Lower lobe of right lung (tissue), 2 donors: ENCODE results near the gene DEAF1. TPM values are rescaled to one million over a fixed set of nuclear protein-coding genes. Genes with fewer than 3 reads are reported as not detected.

Experiments used
- ATAC-seq, 2 donors: fragments of 200-7000 bp; cut with Tn5 transposase; one replicate each; pipeline ENCODE4 v1.9.1; 2020 to 2022; ENCODE audit warnings: mild to moderate bottlenecking in 2 of 2, moderate library complexity in 2 of 2
- DNase-seq: peaks from one replicate; pipeline ENCODE4 v3.0.0-alpha.2; 2020
- H3K27ac ChIP-seq: fragments of 200-600 bp; one replicate; pipeline ENCODE4 v1.8.0; 2022
- H3K27me3 ChIP-seq: fragments of 200-600 bp; one replicate; pipeline ENCODE4 v1.8.0; 2022; ENCODE audit warnings: low read depth
- H3K36me3 ChIP-seq: fragments of 200-600 bp; one replicate; pipeline ENCODE4 v1.8.0; 2022; ENCODE audit warnings: mild to moderate bottlenecking
- H3K4me1 ChIP-seq: fragments of 200-600 bp; one replicate; pipeline ENCODE4 v1.8.0; 2022
- H3K4me3 ChIP-seq: fragments of 200-600 bp; one replicate; pipeline ENCODE4 v1.8.0; 2022; ENCODE audit warnings: mild to moderate bottlenecking
- H3K9me3 ChIP-seq: fragments of 200-600 bp; one replicate; pipeline ENCODE4 v1.8.0; 2022
- CTCF ChIP-seq: fragments of 200-600 bp; IDR thresholded peaks from one replicate; pipeline ENCODE4 v1.8.0; 2022; ENCODE audit warnings: antibody characterized with exemption, mild to moderate bottlenecking
- intact Hi-C: fragments of 100-400 bp; cut with DNase I; formaldehyde crosslinking; loops from one replicate; pipeline ENCODE4 v1.11.0; 2022
- total RNA-seq: library from RNA; stranded (reverse); fragmentation: NEBNext Ultra II Directional; extraction: Animal tissue kit (Norgen Biotek cat#: 25700); gene quantifications from one replicate; pipeline ENCODE4 v1.2.1, GENCODE V29; 2021
- donor health status: DM: no; HTN: yes; CAD: no; lungs with severe emphysema.

The DEAF1 gene
- total RNA-seq, 1 donor from 2014 or later: 32.0 TPM

DNA sequence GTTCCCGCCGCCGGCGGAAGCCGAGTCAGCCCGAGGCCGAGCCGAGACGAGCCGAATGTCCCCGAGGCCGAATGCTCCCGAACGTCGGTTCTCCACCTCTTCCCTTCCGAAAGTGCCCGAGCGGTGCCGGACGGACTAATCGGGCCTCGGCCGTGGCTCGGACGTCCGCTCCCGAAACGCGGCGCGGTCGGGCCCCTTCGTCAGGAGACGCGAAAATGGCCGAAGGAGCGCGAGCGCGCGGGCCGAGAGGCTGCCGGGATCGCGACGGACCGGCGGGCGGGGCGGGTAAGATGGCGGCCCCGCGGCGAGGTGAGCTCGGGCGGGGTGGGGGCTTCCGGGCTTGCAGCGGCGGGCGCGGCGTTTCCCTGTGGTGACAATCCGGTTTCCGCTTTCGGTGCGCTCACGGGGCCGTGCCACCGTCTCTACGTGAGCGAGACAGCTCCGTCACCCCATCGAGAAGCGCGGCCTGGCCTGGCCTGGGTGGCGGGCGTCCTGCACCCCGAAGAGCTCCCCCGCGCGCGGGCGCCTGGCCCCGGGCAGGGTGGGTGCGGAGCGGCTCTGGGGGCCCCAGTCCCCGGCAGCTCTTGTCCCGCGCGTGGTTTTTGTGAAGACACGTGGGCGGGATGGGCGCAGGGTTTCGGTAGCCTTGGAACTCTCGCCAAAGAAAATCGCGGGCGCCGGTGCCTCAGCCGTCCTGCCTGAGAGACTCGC lies 671 bp upstream of the DEAF1 start, which contains the start of gene TMEM80:
Gene TMEM80 (plus strand): TSS at position 279 of the 711 bp plus-strand sequence. CDS start 12 bp downstream, at position 291.
- TF ChIP-seq CTCF: no peak
- no peaks in the 10 kb centered on the region for H3K27me3 ChIP-seq
- peaks cover 38% of the 10 kb centered on the region for H3K4me1 ChIP-seq
- no peaks in the 10 kb centered on the region for H3K9me3 ChIP-seq
- H3K36me3 ChIP-seq: peaks cover 16% of the 10 kb centered on the region
- ATAC-seq: peak; percentile 93 to 94
- intact Hi-C loops: no loop called here
- peak within 1 kb of the TSS; percentile 100 for H3K27ac ChIP-seq
- peak; percentile 99 for DNase-seq
- peak within 1 kb of the TSS; percentile 81 for H3K4me3 ChIP-seq

DNA sequence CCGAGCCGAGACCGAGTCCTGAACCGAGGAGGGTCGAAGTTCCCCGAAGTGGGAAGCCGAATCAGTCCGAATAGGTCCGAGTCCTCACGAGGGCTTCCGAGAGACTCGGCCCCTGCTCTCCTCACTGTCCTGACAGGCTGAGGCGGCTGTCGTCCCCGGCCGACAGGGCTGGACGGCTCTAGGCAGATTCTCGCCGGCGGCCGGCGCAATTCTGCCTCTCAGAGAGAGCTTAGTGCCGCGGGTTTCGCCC lies 191 bp upstream of the DEAF1 start:
- peaks cover 16% of the 10 kb centered on the region for H3K36me3 ChIP-seq
- H3K9me3 ChIP-seq: no peaks in the 10 kb centered on the region
- H3K27me3 ChIP-seq: no peaks in the 10 kb centered on the region
- intact Hi-C loops: no loop called here
- H3K4me3 ChIP-seq: peak overlapping the region; percentile 81
- H3K4me1 ChIP-seq: peaks cover 38% of the 10 kb centered on the region
- DNase-seq (no peak), ATAC-seq (no peak)
- no peak for TF ChIP-seq CTCF
- peak overlapping the region; percentile 100 for H3K27ac ChIP-seq

- ATAC-seq: no peak
- peaks cover 38% of the 10 kb centered on the region for H3K4me1 ChIP-seq
- intact Hi-C loops: no loop called here
- peak overlapping the region; percentile 100 for H3K27ac ChIP-seq
- peaks cover 17% of the 10 kb centered on the region for H3K36me3 ChIP-seq
- peak; percentile 69 for DNase-seq
- H3K27me3 ChIP-seq: no peaks in the 10 kb centered on the region
- TF ChIP-seq CTCF: no peak
- no peaks in the 10 kb centered on the region for H3K9me3 ChIP-seq
- peak overlapping the region; percentile 81 for H3K4me3 ChIP-seq
These were observed 997 bp downstream of the DEAF1 start for GRCh38 chr11:693887-694562.

- ATAC-seq: no peak
- no peak for DNase-seq
- intact Hi-C loops: no loop called here
- Histone ChIP-seq H3K4me1 (peaks cover 35% of the 10 kb centered on the region), H3K9me3 (no peaks in the 10 kb centered on the region), H3K27me3 (no peaks in the 10 kb centered on the region), H3K36me3 (peaks cover 22% of the 10 kb centered on the region), H3K4me3 (peak overlapping the region; percentile 33), H3K27ac (no peak overlapping the region)
- no peak for TF ChIP-seq CTCF
These were observed 1.6 kb downstream of the DEAF1 start for GRCh38 chr11:693415-693831.

DNA sequence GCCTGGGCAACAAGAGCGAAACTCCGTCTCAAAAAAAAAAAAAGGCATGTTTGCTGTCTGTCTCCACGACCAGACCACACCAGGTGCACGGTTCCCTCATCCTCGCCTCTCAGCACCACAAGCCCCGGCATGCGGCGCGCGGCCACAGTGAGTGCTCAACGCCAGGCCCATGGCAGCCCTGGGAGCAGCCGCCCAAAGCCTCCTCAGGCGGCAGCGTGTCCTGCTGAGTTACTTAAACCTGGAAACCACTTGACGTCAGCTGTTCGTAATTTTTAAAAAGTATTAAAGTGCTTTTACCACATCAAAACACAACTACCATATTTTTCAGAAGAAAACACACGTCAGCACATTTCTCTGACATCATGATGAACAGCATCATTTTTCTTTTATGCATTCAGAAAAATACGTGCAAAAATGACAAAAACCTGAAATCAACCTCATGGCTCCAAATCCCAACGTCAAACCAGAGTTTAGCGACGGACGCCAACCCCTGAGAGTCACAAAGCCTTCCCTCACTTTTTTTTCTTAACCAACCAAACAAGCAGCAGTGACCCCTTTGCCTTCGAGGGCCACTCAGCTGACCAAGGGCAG lies 2.1 kb downstream of the DEAF1 start:
- Histone ChIP-seq H3K4me1 (peaks cover 30% of the 10 kb centered on the region), H3K27me3 (no peaks in the 10 kb centered on the region), H3K36me3 (peaks cover 26% of the 10 kb centered on the region), H3K9me3 (no peaks in the 10 kb centered on the region), H3K4me3 (peak overlapping the region; percentile 33), H3K27ac (no peak overlapping the region)
- no peak for TF ChIP-seq CTCF
- intact Hi-C loops: no loop called here
- no peak for ATAC-seq
- DNase-seq: no peak
